ENCODE measurements around the gene AOX1.
"Not testable (repeated sequence)": the region's sequence is repeated elsewhere in the genome, so short reads cannot be mapped to it uniquely, and the experiment has no call there.

The AOX1 gene

GRCh38 chr2:200631287-200631686 is 45.5 kb downstream of the AOX1 start:
- no peak for DNase-seq

DNA sequence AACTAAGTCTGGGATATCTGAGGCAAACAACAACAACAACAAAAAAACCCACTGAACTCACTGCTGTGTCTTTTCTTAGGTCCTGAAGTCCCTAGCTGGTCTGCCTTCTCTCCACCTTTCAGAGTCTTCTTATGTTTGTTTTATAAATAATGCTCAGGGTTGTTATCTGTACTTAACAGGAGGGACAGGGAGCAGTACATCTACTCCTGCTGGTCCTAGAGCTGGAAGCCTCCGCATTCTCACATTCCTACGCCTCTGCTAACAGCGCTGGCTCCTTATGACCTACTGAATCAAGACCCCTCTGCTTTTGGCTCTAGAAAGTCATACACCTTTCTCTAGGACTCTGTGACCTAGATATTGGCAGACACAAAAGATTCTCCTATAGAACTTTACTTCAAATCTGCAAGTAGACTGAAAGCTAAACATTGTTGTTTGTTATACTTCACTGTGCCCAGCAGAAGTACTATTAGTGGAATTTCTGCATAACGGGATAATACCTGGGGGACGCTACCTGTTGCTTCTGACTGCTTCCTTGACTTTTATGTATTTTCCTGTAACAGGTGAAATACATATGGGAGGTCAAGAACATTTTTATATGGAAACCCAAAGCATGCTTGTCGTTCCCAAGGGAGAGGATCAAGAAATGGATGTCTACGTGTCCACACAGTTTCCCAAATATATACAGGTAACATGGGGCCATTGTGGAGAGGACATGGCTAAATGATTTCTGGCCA is 48.6 kb downstream of the AOX1 start:
- DNase-seq: no peak

GRCh38 chr2:200635251-200635650 is 49.4 kb downstream of the AOX1 start:
- no peak for DNase-seq

GRCh38 chr2:200637901-200638300 is 52.1 kb downstream of the AOX1 start:
- DNase-seq: no peak

GRCh38 chr2:200640176-200640575 is 54.4 kb downstream of the AOX1 start:
- DNase-seq: no peak

- DNase-seq: no peak
These were observed 55.1 kb downstream of the AOX1 start for GRCh38 chr2:200640901-200641300.

DNA sequence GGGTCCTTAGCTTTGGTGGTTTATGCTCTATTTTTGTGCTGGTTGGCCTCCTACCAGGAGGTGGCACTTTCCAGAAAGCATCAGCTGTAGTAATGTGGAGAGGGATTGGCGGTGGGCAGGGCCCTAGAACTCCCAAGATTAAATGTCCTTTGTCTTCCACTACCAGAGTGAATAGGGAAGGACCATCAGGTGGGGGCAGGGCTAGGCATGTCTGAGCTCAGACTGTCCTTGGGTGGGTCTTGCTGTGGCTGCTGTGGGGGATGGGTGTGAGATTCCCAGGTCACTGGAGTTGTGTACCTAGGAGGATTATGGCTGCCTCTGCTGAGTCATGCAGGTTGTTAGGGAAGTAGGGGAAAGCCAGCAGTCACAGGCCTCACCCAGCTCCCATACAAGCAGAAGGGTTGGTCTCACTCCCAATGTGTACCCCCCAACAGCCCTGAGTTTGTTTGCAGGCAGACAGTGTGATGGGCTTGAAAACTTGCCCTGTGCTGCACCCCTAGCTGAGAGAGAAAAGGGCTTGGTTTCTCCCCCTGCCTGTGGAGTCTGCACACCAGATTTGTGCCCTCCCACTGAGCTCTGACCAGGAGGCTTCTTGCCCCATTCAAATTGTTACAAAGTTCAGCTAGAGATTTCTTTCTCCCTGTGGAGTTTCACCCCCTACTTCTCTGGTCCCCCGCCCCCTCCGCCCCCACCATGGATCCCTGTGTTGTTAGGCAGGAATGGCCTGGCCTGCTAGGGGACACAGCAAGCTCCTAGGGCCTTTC is 62.9 kb downstream of the AOX1 start:
- DNase-seq: not testable (repeated sequence)

DNA sequence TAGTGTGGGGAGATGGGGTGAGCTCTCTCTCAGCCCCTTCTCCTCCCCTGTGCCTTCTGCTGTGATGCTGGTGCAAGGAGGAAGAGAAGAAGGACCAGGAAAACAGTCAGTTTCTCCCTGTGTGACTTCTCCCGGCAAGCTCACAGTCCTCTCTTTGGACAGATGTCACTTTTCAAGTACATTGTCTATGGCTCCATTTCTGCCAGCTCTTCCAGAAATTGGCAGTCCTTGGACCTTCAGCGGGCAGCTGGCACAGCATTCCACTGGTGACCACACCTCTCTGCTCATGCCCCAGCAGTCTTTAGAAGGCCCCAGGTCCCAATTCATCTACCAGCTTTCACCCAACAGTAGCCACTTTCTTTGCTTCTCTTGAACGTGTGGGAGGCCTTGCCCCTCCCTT is 63.9 kb downstream of the AOX1 start:
- no peak for DNase-seq

DNA sequence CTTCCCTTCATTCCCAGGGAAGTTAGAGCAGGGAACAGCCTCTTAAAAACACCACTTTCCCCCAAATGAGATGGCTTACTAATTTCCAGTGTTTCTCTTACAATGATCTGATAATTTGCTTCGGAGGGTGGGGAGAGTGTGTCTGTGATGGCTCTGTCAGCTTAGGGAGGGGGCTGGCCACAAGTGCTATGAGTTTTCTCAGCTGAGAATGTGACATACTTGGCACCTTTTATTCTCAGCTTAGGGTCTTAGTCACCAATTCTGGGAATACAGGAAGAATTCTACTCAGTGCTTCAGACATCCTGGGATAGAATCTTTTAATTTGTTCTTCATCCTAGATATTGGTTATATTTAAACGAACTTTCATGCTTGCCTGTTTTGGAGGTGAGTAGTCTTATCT is 64.4 kb downstream of the AOX1 start:
- no peak for DNase-seq

DNA sequence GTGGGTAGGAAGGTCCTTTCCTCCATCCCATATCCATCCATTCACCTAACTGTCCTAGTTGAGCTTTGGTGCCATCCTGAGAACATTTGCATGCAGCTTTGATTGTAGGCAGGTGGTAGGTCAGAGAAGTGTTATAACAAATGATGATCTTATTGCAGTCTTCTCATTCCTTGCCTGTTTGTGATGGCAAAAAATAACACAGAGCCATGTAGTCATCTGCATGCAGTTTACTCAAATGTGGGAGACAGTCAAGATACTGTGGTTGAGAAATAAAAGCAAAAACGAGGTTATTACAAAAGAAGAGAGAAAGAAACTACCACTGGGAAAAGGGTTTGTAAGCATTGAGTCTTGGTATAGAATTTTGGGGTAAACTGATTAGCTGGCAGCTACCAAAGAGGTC is 66.3 kb downstream of the AOX1 start:
- DNase-seq: no peak

DNA sequence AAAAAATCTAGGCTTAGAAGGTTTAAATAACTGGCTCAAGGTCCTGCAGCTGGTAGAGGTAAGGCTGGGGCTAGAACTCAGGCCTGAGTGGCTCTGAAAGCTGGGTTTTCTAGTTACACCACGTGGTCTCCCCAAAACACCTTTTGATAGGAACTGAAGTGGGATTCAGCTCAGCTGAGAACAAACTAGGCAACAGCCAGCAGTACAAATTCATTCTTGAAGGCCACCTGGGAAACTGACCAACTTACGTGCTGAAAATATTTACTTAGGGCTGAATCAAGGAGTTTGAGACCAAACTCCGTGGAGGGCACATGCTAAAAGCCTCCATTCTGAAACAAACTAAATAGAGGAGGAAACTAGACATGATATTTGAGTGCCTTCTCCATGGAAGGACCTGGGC is 67.2 kb downstream of the AOX1 start:
- DNase-seq: no peak

- DNase-seq: no peak
These were observed 69.0 kb downstream of the AOX1 start for GRCh38 chr2:200654823-200655222.

- DNase-seq: no peak
These were observed 70.2 kb downstream of the AOX1 start for GRCh38 chr2:200655918-200656580.

- no peak for DNase-seq
These were observed 72.6 kb downstream of the AOX1 start for GRCh38 chr2:200658278-200658864.

DNA sequence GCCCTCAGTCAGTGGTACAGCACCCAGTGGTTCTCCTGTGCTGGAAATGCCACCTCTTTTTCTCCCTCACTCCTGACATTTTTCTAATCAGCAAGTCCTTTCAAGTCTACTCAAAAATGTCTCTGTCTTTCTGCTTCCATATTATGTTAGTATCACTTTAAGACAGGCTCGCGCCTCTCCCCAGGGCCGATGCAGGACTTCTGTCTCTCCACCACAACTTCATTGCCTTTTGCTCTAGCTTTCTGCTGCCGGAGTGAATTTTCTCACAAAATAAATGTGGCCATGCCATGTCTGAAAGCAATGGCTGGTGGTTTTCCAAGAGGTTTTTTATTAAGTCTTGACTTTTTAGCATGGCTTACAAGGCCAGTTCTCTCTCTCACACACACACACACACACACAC is 73.6 kb downstream of the AOX1 start:
- no peak for DNase-seq

DNA sequence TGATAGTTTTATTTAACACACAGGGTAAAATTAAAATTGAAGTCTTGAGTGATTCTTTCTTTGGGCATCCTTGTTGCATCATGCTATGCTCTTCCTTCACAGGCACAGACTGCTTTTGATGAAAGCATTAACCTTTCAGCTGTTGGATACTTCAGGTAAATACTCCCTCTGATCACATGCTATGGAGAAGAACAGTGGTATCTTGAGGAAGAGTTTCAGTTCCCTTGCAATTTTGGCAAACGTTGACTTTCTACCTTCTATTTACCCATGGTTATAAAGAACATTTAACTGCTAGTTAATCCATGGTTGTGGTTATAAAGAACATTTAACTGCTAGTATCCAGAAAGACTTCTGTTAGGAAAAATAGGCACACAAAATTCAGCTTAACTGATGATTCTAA is 75.7 kb downstream of the AOX1 start:
- DNase-seq: no peak

DNA sequence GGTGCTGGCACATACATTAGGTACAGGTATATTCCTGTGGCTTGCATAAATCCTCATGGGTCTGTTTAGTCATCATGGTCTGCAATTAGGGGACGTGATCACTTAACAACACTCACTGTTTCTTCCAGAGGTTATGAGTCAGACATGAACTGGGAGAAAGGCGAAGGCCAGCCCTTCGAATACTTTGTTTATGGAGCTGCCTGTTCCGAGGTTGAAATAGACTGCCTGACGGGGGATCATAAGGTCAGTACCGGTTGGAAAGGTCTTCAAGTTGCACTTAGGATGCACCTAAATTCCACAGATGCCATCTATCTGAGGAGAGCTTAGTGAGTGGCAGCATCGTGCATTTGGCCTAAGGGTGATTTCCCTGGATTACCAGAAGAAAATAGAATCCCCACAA is 76.9 kb downstream of the AOX1 start:
- DNase-seq: no peak

DNA sequence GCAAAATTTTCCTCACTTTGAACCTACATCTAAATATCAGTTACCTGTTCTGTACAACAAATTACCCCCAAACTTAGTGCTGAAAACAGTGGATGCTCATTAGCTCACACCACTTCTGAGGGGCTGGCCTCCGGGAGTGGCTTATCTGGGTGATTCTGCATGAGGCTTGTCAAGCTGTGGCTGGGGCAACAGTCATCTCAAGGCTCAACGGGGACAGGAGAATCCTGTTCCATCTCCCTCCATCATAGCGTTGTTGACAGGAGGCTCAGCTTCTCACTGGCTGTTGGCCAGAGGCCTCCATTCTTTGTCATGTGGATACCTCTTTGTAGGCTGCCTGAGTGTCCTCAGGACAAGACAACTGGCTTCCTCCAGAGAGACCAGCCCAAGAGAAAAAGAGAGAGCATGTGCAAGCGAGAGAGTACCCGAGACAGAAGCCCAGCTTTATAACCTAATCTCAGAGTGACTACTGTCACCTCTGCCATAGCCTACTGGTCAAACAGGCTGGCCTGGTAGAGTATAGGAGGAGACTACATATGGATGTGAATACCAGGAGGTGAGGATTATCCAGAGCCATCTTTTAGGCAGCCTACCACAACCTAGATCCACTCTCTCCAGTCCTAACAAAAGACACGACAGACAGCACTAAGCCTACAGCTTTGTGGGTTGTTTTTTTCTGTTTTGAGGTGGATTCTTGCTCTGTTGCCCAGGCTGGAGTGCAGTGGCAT is 79.1 kb downstream of the AOX1 start:
- DNase-seq: no peak

- no peak for DNase-seq
These were observed 80.0 kb downstream of the AOX1 start for GRCh38 chr2:200665626-200666453.

GRCh38 chr2:200667413-200667812 is 81.6 kb downstream of the AOX1 start:
- DNase-seq: no peak

- no peak for DNase-seq
These were observed 82.7 kb downstream of the AOX1 start for GRCh38 chr2:200668478-200668877.

DNA sequence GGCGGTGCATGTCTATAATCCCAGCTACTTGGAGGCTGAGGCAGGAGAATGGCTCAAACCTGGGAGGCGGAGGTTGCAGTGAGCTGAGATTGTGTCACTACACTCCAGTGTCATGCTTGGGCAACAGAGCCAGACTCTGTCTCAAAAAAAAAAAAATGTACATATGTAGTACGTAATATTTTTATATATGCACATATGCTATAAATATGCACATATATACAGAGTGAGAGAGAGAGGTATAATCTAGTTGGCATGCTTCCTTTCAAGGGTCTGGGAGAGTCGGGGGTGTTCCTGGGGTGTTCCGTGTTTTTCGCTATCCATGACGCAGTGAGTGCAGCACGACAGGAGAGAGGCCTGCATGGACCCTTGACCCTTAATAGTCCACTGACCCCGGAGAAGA is 83.5 kb downstream of the AOX1 start:
- no peak for DNase-seq
